DOHH2 (cell line): Measurements from ENCODE around the gene KLK1.

Source experiments
- CTCF ChIP-seq: fragments of 200-600 bp; sonication (generic); IDR thresholded peaks from one replicate; pipeline ENCODE4 v1.5.1; 2014; ENCODE audit warnings: antibody characterized with exemption, mild to moderate bottlenecking, low read depth, low read length; ENCODE audit not compliant: poor library complexity, severe bottlenecking
- EZH2phosphoT487 ChIP-seq: fragments of 200-600 bp; sonication (generic); IDR thresholded peaks from 2 replicates; pipeline ENCODE4 v1.6.1; 2017; ENCODE audit warnings: borderline replicate concordance, mild to moderate bottlenecking, antibody characterized with exemption, low read length, moderate library complexity, mixed read lengths

DNA sequence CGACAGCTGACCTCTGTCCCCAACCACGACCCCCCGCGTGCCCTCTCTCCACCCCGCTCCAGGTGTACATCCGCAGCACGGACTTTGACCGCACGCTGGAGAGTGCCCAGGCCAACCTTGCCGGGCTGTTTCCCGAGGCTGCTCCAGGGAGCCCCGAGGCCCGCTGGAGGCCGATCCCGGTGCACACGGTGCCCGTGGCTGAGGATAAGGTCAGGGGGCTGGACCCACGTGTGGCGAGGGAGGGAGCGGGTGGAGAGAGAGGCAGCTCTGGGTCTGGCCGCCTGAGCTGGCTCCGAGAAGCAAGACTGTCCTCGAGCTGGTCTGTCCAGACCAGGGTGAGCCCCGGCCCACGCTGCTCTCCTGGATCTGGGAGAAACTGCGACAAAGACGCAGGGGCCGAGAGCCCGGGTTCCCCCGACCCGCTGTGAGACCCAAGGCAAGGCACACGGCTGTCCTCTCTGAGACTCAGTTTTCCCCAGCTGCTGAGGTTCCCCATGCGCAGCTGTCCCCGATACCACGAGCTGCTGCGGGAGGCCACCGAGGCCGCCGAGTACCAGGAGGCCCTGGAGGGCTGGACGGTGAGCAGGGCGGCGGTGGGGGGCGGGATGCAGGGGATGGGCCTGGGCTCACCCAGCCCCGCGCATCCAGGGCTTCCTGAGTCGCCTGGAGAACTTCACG lies 31.9 kb downstream of the KLK1 start:
- TF ChIP-seq CTCF: no peak
- no peak for TF ChIP-seq EZH2phosphoT487
